ENCODE results near the gene ACAP2.

ACAP2 gene

GRCh38 chr3:195255571-195256501 lies 187.0 kb downstream of the ACAP2 start:
- H3K4me3 ChIP-seq (ENCODE audit: low read depth in 1 of 2, low read length in 2 of 2): no peak overlapping the region
- H3K27me3 ChIP-seq (ENCODE audit: control insufficient read depth in 1 of 2, insufficient read depth in 2 of 2, low read length in 2 of 2): no peaks in the 10 kb centered on the region
- no peaks in the 10 kb centered on the region for H3K9me3 ChIP-seq (ENCODE audit: low read length)
- no peak overlapping the region for H3K9ac ChIP-seq (ENCODE audit: low read length)
- H3K36me3 ChIP-seq (ENCODE audit: insufficient read depth, low read length): no peaks in the 10 kb centered on the region
- H3K4me1 ChIP-seq (ENCODE audit: insufficient read depth, low read length): peaks cover 51% of the 10 kb centered on the region
- H3K27ac ChIP-seq (ENCODE audit: low read depth, low read length): no peak overlapping the region

- Histone ChIP-seq H3K4me1 (ENCODE audit: insufficient read depth, low read length) (peaks cover 54% of the 10 kb centered on the region), H3K9ac (ENCODE audit: low read length) (no peak overlapping the region), H3K27ac (ENCODE audit: low read depth, low read length) (no peak overlapping the region), H3K4me3 (ENCODE audit: low read depth in 1 of 2, low read length in 2 of 2) (no peak overlapping the region), H3K27me3 (ENCODE audit: control insufficient read depth in 1 of 2, insufficient read depth in 2 of 2, low read length in 2 of 2) (no peaks in the 10 kb centered on the region), H3K9me3 (ENCODE audit: low read length) (no peaks in the 10 kb centered on the region), H3K36me3 (ENCODE audit: insufficient read depth, low read length) (no peaks in the 10 kb centered on the region)
These were observed 187.7 kb downstream of the ACAP2 start for GRCh38 chr3:195255176-195255500.

DNA sequence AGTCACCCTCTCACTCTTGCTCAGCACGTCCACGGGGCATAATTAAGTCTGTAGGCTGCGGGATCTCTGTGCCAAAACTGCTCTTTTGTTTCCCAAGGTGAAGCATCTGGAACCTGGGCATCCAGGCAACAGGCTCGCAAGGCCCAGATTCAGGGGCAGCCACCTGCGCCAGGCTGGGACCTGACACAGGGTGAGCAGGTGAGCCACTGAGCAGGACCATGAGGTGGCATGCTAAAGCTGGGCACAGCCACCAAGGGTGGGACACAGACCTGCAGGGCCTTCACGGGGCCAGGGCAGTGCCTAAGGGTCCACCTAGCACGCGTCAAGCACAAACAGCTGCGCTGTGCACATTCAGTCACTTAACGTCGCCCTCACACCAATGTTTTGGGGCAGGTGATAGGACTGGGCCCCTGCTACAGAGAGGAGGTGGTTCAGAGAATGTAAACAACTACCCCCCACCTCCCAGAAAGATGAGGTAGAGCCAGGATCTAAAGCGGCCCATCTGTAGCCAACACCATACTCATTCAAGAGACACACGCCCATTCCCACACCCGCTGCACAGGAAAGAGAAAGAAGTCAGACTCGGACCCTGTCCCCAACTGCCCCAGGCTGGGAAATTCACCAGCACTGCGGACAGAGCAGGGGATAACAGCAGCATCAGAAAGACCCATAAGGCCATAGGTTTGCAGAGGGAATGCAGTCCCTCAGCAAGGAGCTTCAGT lies 188.2 kb downstream of the ACAP2 start:
- Histone ChIP-seq H3K27ac (ENCODE audit: low read depth, low read length) (no peak overlapping the region), H3K9ac (ENCODE audit: low read length) (no peak overlapping the region), H3K27me3 (ENCODE audit: control insufficient read depth in 1 of 2, insufficient read depth in 2 of 2, low read length in 2 of 2) (no peaks in the 10 kb centered on the region)

DNA sequence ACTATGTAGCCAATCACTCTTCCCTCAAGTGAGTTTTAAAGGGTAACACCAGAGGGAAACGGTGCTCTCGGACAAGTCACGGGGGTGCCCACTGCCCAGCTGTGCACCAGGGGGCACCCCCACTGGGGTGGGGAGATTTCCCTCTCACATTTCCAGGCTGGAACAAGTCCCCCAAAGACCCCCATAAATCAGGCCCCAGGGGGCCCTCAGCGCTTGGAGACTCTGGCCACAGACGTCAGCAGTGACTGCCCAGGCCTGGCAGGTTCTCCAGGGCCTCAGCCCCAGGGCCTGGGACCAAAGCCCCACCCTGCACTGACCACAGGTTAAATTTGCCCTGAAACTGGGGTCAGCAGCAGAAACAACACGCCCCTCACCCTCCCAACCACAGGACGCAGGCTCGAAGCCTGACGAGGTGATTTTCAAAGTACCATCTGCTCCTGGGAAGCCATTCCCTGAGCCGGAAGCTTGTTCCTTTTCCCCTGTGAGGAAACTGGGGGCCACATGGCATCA lies 188.8 kb downstream of the ACAP2 start:
- H3K4me1 ChIP-seq (ENCODE audit: insufficient read depth, low read length): peaks cover 51% of the 10 kb centered on the region
- H3K27me3 ChIP-seq (ENCODE audit: control insufficient read depth in 1 of 2, insufficient read depth in 2 of 2, low read length in 2 of 2): no peaks in the 10 kb centered on the region
- no peak overlapping the region for H3K9ac ChIP-seq (ENCODE audit: low read length)
- no peaks in the 10 kb centered on the region for H3K36me3 ChIP-seq (ENCODE audit: insufficient read depth, low read length)
- no peak overlapping the region for H3K4me3 ChIP-seq (ENCODE audit: low read depth in 1 of 2, low read length in 2 of 2)
- H3K9me3 ChIP-seq (ENCODE audit: low read length): no peaks in the 10 kb centered on the region
- H3K27ac ChIP-seq (ENCODE audit: low read depth, low read length): peak overlapping the region; percentile 54

More for the DNA sequence above, 188.2 kb downstream of the ACAP2 start:
- H3K4me3 ChIP-seq (ENCODE audit: low read depth in 1 of 2, low read length in 2 of 2): no peak overlapping the region
- no peaks in the 10 kb centered on the region for H3K9me3 ChIP-seq (ENCODE audit: low read length)
- peaks cover 57% of the 10 kb centered on the region for H3K4me1 ChIP-seq (ENCODE audit: insufficient read depth, low read length)
- H3K36me3 ChIP-seq (ENCODE audit: insufficient read depth, low read length): no peaks in the 10 kb centered on the region

GRCh38 chr3:195251336-195252065 lies 191.3 kb downstream of the ACAP2 start:
- Histone ChIP-seq H3K9ac (ENCODE audit: low read length) (no peak overlapping the region), H3K27me3 (ENCODE audit: control insufficient read depth in 1 of 2, insufficient read depth in 2 of 2, low read length in 2 of 2) (no peaks in the 10 kb centered on the region), H3K27ac (ENCODE audit: low read depth, low read length) (peak overlapping the region; percentile 50), H3K36me3 (ENCODE audit: insufficient read depth, low read length) (no peaks in the 10 kb centered on the region), H3K4me1 (ENCODE audit: insufficient read depth, low read length) (peaks cover 30% of the 10 kb centered on the region), H3K4me3 (ENCODE audit: low read depth in 1 of 2, low read length in 2 of 2) (no peak overlapping the region), H3K9me3 (ENCODE audit: low read length) (no peaks in the 10 kb centered on the region)

DNA sequence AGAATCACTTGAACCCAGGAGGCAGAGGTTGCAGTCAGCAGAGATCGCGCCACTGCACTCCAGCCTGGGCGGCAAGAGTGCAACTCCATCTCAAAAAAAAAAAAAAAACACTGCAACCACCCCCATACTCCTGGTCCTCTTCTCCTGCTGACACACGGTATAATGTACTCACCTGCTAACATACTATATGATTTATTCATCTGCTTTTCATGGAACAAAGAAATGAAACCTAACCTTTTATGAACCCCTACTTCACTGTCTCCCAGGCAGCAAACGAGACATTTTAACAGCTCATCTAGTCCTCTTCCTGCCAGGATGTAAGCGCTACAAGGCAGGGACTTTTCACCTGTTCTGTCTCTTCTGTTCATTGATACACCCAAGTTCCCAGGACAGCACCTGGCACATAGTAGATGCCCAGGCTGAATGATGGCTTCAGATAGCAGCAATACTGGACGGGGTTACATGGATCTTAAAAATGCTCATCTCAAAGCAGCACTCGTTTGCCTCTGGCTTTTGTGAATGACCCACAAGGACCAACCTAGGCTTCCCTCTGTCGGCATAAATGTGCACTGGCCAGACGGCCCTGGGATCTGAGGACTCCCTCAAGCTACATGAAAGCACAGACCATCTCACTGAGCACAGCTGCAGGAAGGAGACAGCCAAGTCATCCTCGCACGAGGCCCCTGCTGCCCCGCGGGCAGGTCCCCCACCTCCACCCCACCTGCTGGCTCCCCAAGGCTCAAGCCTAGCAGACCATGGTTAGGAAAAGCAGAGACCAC lies 192.2 kb downstream of the ACAP2 start:
- Histone ChIP-seq H3K36me3 (ENCODE audit: insufficient read depth, low read length) (no peaks in the 10 kb centered on the region), H3K9ac (ENCODE audit: low read length) (no peak overlapping the region), H3K4me1 (ENCODE audit: insufficient read depth, low read length) (peaks cover 30% of the 10 kb centered on the region), H3K27me3 (ENCODE audit: control insufficient read depth in 1 of 2, insufficient read depth in 2 of 2, low read length in 2 of 2) (no peaks in the 10 kb centered on the region), H3K9me3 (ENCODE audit: low read length) (no peaks in the 10 kb centered on the region), H3K27ac (ENCODE audit: low read depth, low read length) (peak overlapping the region; percentile 50), H3K4me3 (ENCODE audit: low read depth in 1 of 2, low read length in 2 of 2) (no peak overlapping the region)

GRCh38 chr3:195249858-195250464 lies 192.9 kb downstream of the ACAP2 start:
- Histone ChIP-seq H3K36me3 (ENCODE audit: insufficient read depth, low read length) (no peaks in the 10 kb centered on the region), H3K4me3 (ENCODE audit: low read depth in 1 of 2, low read length in 2 of 2) (no peak overlapping the region), H3K4me1 (ENCODE audit: insufficient read depth, low read length) (peaks cover 30% of the 10 kb centered on the region), H3K9me3 (ENCODE audit: low read length) (no peaks in the 10 kb centered on the region), H3K27ac (ENCODE audit: low read depth, low read length) (peak overlapping the region; percentile 46), H3K9ac (ENCODE audit: low read length) (no peak overlapping the region), H3K27me3 (ENCODE audit: control insufficient read depth in 1 of 2, insufficient read depth in 2 of 2, low read length in 2 of 2) (no peaks in the 10 kb centered on the region)

GRCh38 chr3:195249057-195249770 lies 193.6 kb downstream of the ACAP2 start:
- H3K27me3 ChIP-seq (ENCODE audit: control insufficient read depth in 1 of 2, insufficient read depth in 2 of 2, low read length in 2 of 2): no peaks in the 10 kb centered on the region
- no peaks in the 10 kb centered on the region for H3K36me3 ChIP-seq (ENCODE audit: insufficient read depth, low read length)
- H3K4me1 ChIP-seq (ENCODE audit: insufficient read depth, low read length): peaks cover 30% of the 10 kb centered on the region
- peak overlapping the region; percentile 46 for H3K27ac ChIP-seq (ENCODE audit: low read depth, low read length)
- no peak overlapping the region for H3K9ac ChIP-seq (ENCODE audit: low read length)
- no peaks in the 10 kb centered on the region for H3K9me3 ChIP-seq (ENCODE audit: low read length)
- H3K4me3 ChIP-seq (ENCODE audit: low read depth in 1 of 2, low read length in 2 of 2): no peak overlapping the region

DNA sequence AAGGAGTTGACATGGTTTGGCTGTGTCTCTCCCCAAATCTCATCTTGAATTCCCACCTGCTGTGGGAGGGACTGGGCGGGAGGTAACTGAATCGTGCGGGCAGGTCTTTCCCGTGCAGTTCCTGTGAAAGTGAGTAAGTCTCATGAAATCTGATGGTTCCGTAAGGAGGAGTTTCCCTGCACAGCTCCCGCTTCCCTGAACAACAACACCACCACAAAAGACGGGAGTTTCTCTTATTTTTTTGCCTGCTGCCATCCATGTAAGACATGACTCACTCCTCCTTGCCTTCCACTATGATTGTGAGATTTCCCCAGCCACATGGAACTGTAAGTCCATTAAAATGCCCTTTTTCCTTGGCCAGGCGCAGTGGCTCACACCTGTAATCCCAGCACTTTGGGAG lies 194.5 kb downstream of the ACAP2 start:
- Histone ChIP-seq H3K4me3 (ENCODE audit: low read depth in 1 of 2, low read length in 2 of 2) (no peak overlapping the region), H3K9ac (ENCODE audit: low read length) (no peak overlapping the region), H3K27ac (ENCODE audit: low read depth, low read length) (no peak overlapping the region), H3K9me3 (ENCODE audit: low read length) (no peaks in the 10 kb centered on the region), H3K27me3 (ENCODE audit: control insufficient read depth in 1 of 2, insufficient read depth in 2 of 2, low read length in 2 of 2) (no peaks in the 10 kb centered on the region), H3K4me1 (ENCODE audit: insufficient read depth, low read length) (peaks cover 24% of the 10 kb centered on the region), H3K36me3 (ENCODE audit: insufficient read depth, low read length) (no peaks in the 10 kb centered on the region)

GRCh38 chr3:195247863-195248189 lies 195.0 kb downstream of the ACAP2 start:
- no peaks in the 10 kb centered on the region for H3K9me3 ChIP-seq (ENCODE audit: low read length)
- no peaks in the 10 kb centered on the region for H3K27me3 ChIP-seq (ENCODE audit: control insufficient read depth in 1 of 2, insufficient read depth in 2 of 2, low read length in 2 of 2)
- no peak overlapping the region for H3K27ac ChIP-seq (ENCODE audit: low read depth, low read length)
- no peak overlapping the region for H3K9ac ChIP-seq (ENCODE audit: low read length)
- no peaks in the 10 kb centered on the region for H3K36me3 ChIP-seq (ENCODE audit: insufficient read depth, low read length)
- H3K4me3 ChIP-seq (ENCODE audit: low read depth in 1 of 2, low read length in 2 of 2): no peak overlapping the region
- H3K4me1 ChIP-seq (ENCODE audit: insufficient read depth, low read length): peaks cover 20% of the 10 kb centered on the region

All from muscle layer of colon (tissue), 2 donors.